PC-3 (cell line): ENCODE data around the gene SOX10.
"Not testable (repeated sequence)": the region's sequence is repeated elsewhere in the genome, so short reads cannot be mapped to it uniquely, and the experiment has no call there.

Experiments used
- EZH2 ChIP-seq: fragments of 300-600 bp; sonication (generic); IDR thresholded peaks from one replicate; pipeline ENCODE4 v1.6.1; 2017; ENCODE audit warnings: antibody characterized with exemption, mild to moderate bottlenecking, low read length; ENCODE audit not compliant: unreplicated experiment
- EZH2phosphoT487 ChIP-seq: fragments of 300-600 bp; sonication (generic); IDR thresholded peaks from 2 replicates; pipeline ENCODE4 v1.6.1; 2018; ENCODE audit warnings: mild to moderate bottlenecking, antibody characterized with exemption, low read length, borderline replicate concordance
- TF ChIP-seq, protein P1 (sequence below): fragments of 300-600 bp; sonication (generic); conservative IDR thresholded peaks from 2 replicates; pipeline ENCODE4 v1.5.1; 2017; ENCODE audit warnings: antibody characterized with exemption, low read depth, mild to moderate bottlenecking, low read length

DNA sequence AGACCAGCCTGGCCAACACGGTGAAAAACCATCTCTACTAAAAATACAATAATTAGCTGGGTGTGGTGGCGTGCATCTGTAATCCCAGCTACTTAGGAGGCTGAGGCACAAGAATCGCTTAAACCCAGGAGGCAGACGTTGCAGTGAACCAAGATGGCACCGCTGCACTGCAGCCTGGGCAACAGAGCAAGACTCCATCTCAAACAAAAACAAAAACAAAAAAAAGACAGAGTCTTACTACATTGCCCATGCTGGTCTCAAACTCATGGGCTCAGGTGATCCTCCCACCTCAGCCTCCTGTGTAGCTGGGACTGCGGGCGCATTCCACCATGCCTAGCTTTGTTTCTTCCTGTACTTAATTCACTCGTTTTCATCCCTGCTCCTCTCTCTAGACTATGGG, 8.3 kb downstream of the SOX10 start:
- TF ChIP-seq, protein P1, sequence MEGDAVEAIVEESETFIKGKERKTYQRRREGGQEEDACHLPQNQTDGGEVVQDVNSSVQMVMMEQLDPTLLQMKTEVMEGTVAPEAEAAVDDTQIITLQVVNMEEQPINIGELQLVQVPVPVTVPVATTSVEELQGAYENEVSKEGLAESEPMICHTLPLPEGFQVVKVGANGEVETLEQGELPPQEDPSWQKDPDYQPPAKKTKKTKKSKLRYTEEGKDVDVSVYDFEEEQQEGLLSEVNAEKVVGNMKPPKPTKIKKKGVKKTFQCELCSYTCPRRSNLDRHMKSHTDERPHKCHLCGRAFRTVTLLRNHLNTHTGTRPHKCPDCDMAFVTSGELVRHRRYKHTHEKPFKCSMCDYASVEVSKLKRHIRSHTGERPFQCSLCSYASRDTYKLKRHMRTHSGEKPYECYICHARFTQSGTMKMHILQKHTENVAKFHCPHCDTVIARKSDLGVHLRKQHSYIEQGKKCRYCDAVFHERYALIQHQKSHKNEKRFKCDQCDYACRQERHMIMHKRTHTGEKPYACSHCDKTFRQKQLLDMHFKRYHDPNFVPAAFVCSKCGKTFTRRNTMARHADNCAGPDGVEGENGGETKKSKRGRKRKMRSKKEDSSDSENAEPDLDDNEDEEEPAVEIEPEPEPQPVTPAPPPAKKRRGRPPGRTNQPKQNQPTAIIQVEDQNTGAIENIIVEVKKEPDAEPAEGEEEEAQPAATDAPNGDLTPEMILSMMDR: not testable (repeated sequence)
- not testable (repeated sequence) for TF ChIP-seq EZH2, EZH2phosphoT487
